Endothelial cell of umbilical vein (primary cell): ENCODE results near the gene SRGAP3.

ENCODE experiments used
- JUN ChIP-seq: IDR thresholded peaks from 2 replicates; pipeline ENCODE4 v1.6.1; 2011; ENCODE audit warnings: borderline replicate concordance, low read depth; ENCODE audit not compliant: insufficient read length, insufficient read depth
- POLR2AphosphoS5 ChIP-seq: IDR thresholded peaks from 2 replicates; pipeline ENCODE4 v1.6.1; 2012; ENCODE audit warnings: low read depth, mild to moderate bottlenecking, control low read depth, low read length, moderate library complexity; ENCODE audit not compliant: insufficient read depth
- TF ChIP-seq, protein P1 (sequence below), 2 donors: IDR thresholded peaks; 1 replicate in 1 of 2; 2 replicates in 1 of 2; pipeline ENCODE4 v1.5.1; 2011; ENCODE audit warnings: low read length in 2 of 2, mild to moderate bottlenecking in 2 of 2, moderate library complexity in 2 of 2, control low read depth in 1 of 2, inconsistent platforms in 1 of 2, low read depth in 1 of 2; ENCODE audit not compliant: insufficient read depth in 1 of 2; ENCODE audit errors: extremely low read depth in 1 of 2

DNA sequence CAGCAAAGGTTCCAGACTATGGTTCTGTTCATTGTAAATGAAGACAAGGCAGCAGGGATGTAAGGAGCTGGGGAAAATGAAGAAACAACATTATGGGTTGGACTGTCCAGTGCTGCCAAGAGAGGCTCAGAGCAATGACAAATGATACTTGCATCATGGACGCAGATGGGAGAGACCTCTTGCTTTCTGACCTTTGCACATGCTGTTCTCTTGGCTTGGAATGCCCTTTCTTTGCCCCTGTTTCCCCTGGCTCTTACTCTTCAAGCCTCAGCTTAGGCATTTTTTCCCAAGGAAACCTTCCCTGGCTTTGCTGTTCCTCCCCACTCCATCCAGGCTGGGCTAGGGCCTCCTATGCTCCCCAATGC is 226.2 kb downstream of the SRGAP3 start:
- no peak for TF ChIP-seq POLR2AphosphoS5
- TF ChIP-seq, protein P1, sequence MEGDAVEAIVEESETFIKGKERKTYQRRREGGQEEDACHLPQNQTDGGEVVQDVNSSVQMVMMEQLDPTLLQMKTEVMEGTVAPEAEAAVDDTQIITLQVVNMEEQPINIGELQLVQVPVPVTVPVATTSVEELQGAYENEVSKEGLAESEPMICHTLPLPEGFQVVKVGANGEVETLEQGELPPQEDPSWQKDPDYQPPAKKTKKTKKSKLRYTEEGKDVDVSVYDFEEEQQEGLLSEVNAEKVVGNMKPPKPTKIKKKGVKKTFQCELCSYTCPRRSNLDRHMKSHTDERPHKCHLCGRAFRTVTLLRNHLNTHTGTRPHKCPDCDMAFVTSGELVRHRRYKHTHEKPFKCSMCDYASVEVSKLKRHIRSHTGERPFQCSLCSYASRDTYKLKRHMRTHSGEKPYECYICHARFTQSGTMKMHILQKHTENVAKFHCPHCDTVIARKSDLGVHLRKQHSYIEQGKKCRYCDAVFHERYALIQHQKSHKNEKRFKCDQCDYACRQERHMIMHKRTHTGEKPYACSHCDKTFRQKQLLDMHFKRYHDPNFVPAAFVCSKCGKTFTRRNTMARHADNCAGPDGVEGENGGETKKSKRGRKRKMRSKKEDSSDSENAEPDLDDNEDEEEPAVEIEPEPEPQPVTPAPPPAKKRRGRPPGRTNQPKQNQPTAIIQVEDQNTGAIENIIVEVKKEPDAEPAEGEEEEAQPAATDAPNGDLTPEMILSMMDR (IDR thresholded peaks at IDR 0.05; ENCODE audit: extremely low read depth in 1 of 2, insufficient read depth in 1 of 2, low read depth in 1 of 2, low read length in 2 of 2): no peak
- TF ChIP-seq JUN: no peak
